Muscle of back (tissue), 11 donors: ENCODE results near the gene MAP3K15. TPM values are rescaled to one million over a fixed set of nuclear protein-coding genes. Genes with fewer than 3 reads are reported as not detected.

ENCODE experiments used
- DNase-seq, 3 donors: peaks; one replicate each; pipeline versions ENCODE4 v3.0.0 to v3.0.0-alpha.2; 2013
- polyA plus RNA-seq, 10 donors: library from polyadenylated mRNA; unstranded; fragments of 120-200 nt; gene quantifications; one replicate each; pipeline ENCODE4 v1.2.1, GENCODE V29; 2013; ENCODE audit not compliant: insufficient read length in 10 of 10

Gene MAP3K15
- polyA plus RNA-seq, 10 donors, result 0.29 to 1.2 (median 0.72) TPM

DNA sequence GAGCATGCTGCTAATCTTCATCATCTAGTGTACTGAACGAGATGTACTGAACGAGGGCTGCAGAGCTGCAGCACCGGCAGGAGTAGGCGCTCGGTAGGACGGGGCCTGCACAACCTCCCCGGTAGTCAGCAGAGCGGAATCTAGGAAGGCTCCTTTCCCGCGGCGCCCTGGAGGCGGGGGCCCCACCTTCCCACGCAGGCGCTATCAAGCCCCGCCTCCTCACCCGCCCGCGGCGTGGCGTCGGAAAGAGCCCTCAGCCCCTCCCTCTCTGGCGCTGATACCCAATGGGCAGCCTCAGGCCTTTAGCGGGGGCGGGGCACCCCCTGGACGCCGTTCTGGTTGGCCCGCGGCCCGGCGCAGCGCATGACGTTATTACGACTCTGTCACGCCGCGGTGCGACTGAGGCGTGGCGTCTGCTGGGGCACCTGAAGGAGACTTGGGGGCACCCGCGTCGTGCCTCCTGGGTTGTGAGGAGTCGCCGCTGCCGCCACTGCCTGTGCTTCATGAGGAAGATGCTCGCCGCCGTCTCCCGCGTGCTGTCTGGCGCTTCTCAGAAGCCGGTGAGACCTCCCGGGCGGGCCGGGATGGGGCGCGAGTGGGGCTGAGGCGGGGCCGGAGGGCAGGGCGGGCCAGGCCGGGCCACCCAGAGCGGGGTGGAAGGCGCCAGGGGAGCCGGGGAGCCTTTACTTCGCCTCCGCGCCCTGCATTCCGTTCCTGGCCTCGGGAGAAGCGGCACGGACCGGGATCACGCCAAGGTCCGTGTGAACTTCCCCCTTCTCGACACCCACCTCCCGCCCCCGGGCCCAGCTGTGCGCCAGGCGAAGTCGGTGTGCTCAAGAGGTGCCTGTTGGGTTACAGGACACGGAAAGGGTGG is 171.5 kb downstream of the MAP3K15 start, which contains the start of gene PDHA1:
Gene PDHA1, plus strand, starts transcription at position 393 of the 874 bp plus-strand sequence. Its CDS starts 111 bp downstream, at position 504.
- peak; percentile 92 to 97 (median 95) for DNase-seq

DNA sequence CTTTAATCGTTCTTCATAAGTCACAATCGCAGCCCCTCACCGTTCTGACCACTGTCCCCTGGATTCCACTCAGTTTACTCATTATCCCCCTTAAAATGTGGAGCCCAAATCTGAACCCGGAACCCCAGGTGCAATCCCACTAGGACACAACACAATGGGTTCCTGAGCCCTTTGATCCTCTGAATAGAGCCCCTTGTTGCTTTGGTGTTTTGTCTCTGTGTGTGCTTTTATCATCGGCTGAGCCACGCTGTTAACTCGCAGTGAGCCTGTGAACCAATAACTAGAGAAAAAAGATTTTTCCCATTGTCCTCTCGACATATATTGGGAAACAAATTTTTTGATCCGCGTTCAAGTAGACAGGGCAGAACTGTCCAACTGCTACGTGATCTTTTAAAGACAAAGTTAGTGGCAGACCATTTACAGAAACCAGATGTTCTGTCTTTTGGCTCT is 172.2 kb downstream of the MAP3K15 start:
- DNase-seq, result no peak

DNA sequence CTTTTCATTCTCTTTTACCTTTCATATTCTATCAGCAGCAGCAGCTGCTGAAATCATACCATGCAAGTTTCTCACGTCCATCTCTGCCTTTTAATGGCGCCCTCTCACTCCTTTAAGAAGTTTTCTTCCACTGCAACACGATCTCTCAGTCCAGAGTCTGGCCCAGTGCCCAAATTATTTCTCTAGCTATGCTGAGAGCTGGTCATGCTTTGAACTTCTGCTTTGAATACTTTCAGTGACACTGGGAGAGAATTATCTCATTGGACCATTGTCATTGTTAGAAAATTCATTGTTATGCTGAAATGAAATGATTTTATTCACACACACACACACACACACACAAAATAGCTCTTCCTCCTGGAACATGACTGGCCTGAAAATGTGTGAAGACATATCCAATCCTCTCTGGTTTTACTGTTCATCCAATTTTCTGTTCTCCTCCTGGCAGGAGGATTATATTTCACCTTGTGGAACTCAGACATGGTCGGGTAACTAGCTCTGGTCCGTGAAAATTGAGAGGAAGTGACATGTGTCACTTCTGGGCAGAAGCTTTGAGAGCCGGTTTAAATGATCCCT is 172.9 kb downstream of the MAP3K15 start:
- DNase-seq, result peak in 1 of 3 donors; percentile 41

DNA sequence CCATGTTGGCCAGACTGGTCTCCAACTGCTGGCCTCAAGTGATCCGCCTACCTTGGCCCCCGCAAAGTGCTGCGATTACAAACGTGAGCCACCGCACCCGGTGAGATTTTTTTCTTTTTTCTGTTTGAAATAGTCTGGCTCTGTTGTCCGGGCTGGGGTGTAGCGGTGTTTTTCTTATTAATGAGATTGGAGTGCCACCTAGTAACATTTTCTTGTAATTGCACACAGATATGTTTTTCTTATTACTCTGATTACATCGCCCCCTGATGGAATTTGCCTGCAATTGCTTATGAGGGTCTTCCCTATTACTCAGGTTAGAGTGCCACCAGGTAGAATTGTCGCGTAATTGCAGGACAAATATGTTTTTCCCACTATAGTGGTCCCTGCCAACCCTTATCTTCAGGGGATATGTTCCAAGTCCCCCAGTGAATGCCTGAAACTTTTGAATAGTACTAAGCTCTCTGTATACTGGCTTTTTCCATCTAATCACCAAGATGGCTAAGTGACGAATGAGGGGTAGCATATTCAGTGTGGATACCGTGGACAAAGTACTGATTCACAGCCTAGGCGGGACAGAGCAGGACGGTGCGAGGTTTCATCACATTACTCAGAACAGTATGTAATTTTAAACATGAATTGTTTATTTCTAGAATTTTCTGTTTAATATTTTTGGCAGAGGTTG is 180.2 kb downstream of the MAP3K15 start:
- DNase-seq, result no peak

DNA sequence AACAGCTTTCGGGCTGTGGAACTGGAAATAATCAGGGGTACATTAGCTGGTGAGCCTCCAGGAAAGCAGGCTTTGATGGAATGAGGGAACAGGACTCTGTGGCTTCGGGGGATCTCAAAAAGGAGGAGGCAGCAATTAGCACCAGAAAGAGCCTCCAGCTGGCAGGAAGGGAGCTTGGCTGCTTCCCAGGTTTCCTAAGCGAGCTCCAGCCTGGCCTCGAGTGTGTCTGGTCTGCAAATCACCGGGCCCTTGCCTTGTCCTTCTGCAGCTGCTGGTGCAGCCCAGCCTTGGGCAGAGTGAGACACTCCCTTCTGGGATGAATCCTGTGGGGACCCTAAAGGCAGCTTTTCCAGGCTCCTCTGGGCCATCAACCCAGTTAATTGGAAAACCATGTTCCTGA is 182.3 kb downstream of the MAP3K15 start:
- DNase-seq, result peak; percentile 46 to 85 (median 72)

DNA sequence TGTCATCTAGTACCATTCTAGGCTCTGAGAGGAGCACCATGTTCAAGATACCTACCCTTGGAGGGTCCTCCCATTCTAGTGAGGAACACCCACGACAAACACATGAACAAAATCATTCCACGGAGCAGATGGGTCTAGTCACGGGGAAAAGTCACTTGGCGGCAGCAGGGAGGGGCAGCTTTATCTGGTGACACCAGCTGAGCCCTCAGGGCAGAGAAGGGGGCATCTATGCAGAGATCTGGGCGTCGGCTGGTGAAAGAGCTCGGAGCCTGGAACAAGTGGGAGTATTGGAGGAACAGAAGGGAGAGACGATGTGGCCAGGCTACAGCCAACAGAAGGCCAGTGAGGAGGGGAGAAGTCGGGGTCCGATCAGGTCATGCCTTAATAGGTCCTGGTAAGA is 183.5 kb downstream of the MAP3K15 start:
- DNase-seq, result no peak

DNA sequence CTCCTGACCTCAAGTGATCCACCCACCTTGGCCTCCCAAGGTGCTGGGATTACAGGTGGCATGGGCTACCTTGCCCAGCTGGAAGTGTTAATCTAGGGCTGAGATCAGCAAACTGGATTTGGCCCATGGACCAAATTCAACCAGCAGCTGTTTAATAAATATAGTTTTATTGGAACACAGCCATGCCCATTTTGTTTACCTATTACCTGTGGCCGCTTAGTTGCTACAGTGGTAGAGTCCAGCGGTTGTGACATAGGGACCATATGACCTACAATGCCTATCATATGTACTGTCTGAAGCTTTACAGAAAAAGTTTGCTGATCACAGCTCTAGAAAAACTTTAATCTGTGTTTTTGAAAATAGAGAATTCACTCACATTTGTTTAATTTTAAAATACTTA is 188.7 kb downstream of the MAP3K15 start:
- no peak for DNase-seq

Other genes with a start within 250 kb of the MAP3K15 start
- gene PDHA1, start 171.6 kb downstream of the MAP3K15 start, polyA plus RNA-seq, result 100 to 1,000 TPM; 141 to 195 (median 161) TPM